HCT116 (cell line): ENCODE measurements around the gene SUCLG2. TPM values are rescaled to one million over a fixed set of nuclear protein-coding genes. Genes with fewer than 3 reads are reported as not detected.

Source experiments
- ATAC-seq: fragments of 200-7000 bp; cut with Tn5 transposase; 2 replicates; pipeline ENCODE4 v1.9.1; 2020; ENCODE audit warnings: mild to moderate bottlenecking, moderate library complexity
- BruUV-seq: library from RNA; stranded (reverse); fragments of 400-500 nt; replicated peaks from 2 replicates; lab custom pipeline; 2021; lab: Mats Ljungman, UMichigan
- CTCF ChIA-PET: fragments of 300-600 bp; sonication (Branson Sonifier 250); formaldehyde crosslinking; loops from one replicate; lab custom pipeline; 2021; ENCODE audit warnings: antibody characterized with exemption; lab: Charles Lee
- POLR2A ChIA-PET: fragments of 300-600, 350-600 bp; sonication (Branson Sonifier 250); formaldehyde crosslinking; loops from one replicate; lab custom pipeline; 2021; ENCODE audit warnings: antibody characterized with exemption; lab: Charles Lee
- RAD21 ChIA-PET, 2 experiments: fragments of 300-600 bp; sonication (Branson Sonifier 250); formaldehyde crosslinking; loops; one replicate each; lab custom pipeline; 2023; ENCODE audit warnings: low total read pairs in 2 of 2; ENCODE audit not compliant: uncharacterized antibody in 2 of 2, unreplicated experiment in 2 of 2, low non-redundant PET in 1 of 2; lab: Charles Lee
- DNase-seq: peaks from one replicate; pipeline ENCODE4 v3.0.0-alpha.2; 2010; ENCODE audit warnings: low read depth, low spot score
- H2AFZ ChIP-seq: fragments of 200-600 bp; shearing (Covaris generic), sonication (generic); 2 replicates; pipeline ENCODE4 v1.6.1; 2017; ENCODE audit warnings: low read depth, mixed run types, mixed read lengths, antibody characterized with exemption, low read length; ENCODE audit not compliant: poor library complexity, severe bottlenecking
- H3K27ac ChIP-seq: 2 replicates; pipeline ENCODE4 v1.5.1; 2012; ENCODE audit warnings: low read depth, low read length
- H3K27me3 ChIP-seq: fragments of 200-600 bp; sonication (generic); 2 replicates; pipeline ENCODE4 v1.6.1; 2016; ENCODE audit warnings: mixed run types, low read length, mixed read lengths; ENCODE audit not compliant: insufficient read depth
- H3K36me3 ChIP-seq, 2 experiments: fragments of 200-500 bp in 1 of 2; fragments of 200-600 bp in 1 of 2; sonication (Bioruptor generic) in 1 of 2; sonication (generic) in 1 of 2; 2 replicates each; pipeline versions ENCODE4 v1.5.1 to v1.6.1; 2014 to 2016; ENCODE audit warnings: low read length in 2 of 2, inconsistent platforms in 1 of 2, mixed read lengths in 1 of 2, mixed run types in 1 of 2; ENCODE audit not compliant: insufficient read depth in 2 of 2, control insufficient read depth in 1 of 2
- H3K4me1 ChIP-seq, 2 experiments: fragments of 200-600 bp in 1 of 2; sonication (generic) in 1 of 2; 2 replicates each; pipeline versions ENCODE4 v1.5.1 to v1.6.1; 2012 to 2017; ENCODE audit warnings: low read length in 2 of 2, inconsistent platforms in 1 of 2, mild to moderate bottlenecking in 1 of 2, mixed read lengths in 1 of 2, mixed run types in 1 of 2, moderate library complexity in 1 of 2; ENCODE audit not compliant: insufficient read depth in 2 of 2, control insufficient read depth in 1 of 2
- H3K4me2 ChIP-seq: fragments of 200-600 bp; sonication (generic); 2 replicates; pipeline ENCODE4 v1.6.1; 2017; ENCODE audit warnings: mixed run types, low read length, mixed read lengths
- H3K4me3 ChIP-seq, 2 experiments: fragments of 200-600 bp in 1 of 2; sonication (generic) in 1 of 2; replicated peaks in 1 of 2; 2 replicates each; pipeline ENCODE4 v1.5.1; 2011 to 2016; ENCODE audit warnings: low read length in 2 of 2, control low read depth in 1 of 2, low read depth in 1 of 2, mild to moderate bottlenecking in 1 of 2, mixed read lengths in 1 of 2, mixed run types in 1 of 2
- H3K79me2 ChIP-seq: fragments of 200-600 bp; sonication (generic); 2 replicates; pipeline ENCODE4 v1.6.1; 2017; ENCODE audit warnings: mild to moderate bottlenecking, mixed run types, low read length, moderate library complexity, mixed read lengths; ENCODE audit not compliant: insufficient read depth
- H3K9ac ChIP-seq: fragments of 200-600 bp; sonication (generic); 2 replicates; pipeline ENCODE4 v1.6.1; 2016; ENCODE audit warnings: low read length, mixed read lengths
- H3K9me2 ChIP-seq: fragments of 200-600 bp; sonication (generic), shearing (Covaris generic); 2 replicates; pipeline ENCODE4 v1.6.1; 2017; ENCODE audit warnings: mixed run types, mild to moderate bottlenecking, moderate library complexity; ENCODE audit not compliant: insufficient read depth
- H3K9me3 ChIP-seq, 2 experiments: fragments of 200-500 bp in 1 of 2; fragments of 200-600 bp in 1 of 2; sonication (Bioruptor generic) in 1 of 2; sonication (generic) in 1 of 2; 2 replicates each; pipeline ENCODE4 v1.6.1; 2014 to 2017; ENCODE audit warnings: low read length in 2 of 2, mixed read lengths in 2 of 2, inconsistent platforms in 1 of 2, low read depth in 1 of 2, mild to moderate bottlenecking in 1 of 2, mixed run types in 1 of 2, moderate library complexity in 1 of 2; ENCODE audit not compliant: control insufficient read depth in 1 of 2, insufficient read depth in 1 of 2
- H4K20me1 ChIP-seq: fragments of 200-600 bp; sonication (generic), shearing (Covaris generic); 2 replicates; pipeline ENCODE4 v1.6.1; 2017; ENCODE audit warnings: mixed run types, mild to moderate bottlenecking, moderate library complexity; ENCODE audit not compliant: insufficient read depth
- CBX3 ChIP-seq: IDR thresholded peaks from 2 replicates; pipeline ENCODE4 v1.6.1; 2012; ENCODE audit warnings: low read depth
- CEBPB ChIP-seq: IDR thresholded peaks from 2 replicates; pipeline ENCODE4 v1.6.1; 2012; ENCODE audit warnings: low read depth
- EGR1 ChIP-seq: IDR thresholded peaks from 2 replicates; pipeline ENCODE4 v1.6.1; 2012; ENCODE audit warnings: low read depth
- ELF1 ChIP-seq: IDR thresholded peaks from 2 replicates; pipeline ENCODE4 v1.6.1; 2012; ENCODE audit warnings: low read depth, borderline replicate concordance
- EZH2 ChIP-seq: fragments of 200-600 bp; sonication (generic); IDR thresholded peaks from 2 replicates; pipeline ENCODE4 v1.6.1; 2017; ENCODE audit warnings: antibody characterized with exemption, mixed run types
- FOSL1 ChIP-seq: IDR thresholded peaks from 2 replicates; pipeline ENCODE4 v1.6.1; 2012; ENCODE audit warnings: low read depth
- JUND ChIP-seq: IDR thresholded peaks from 2 replicates; pipeline ENCODE4 v1.6.1; 2012
- MAX ChIP-seq: IDR thresholded peaks from 2 replicates; pipeline ENCODE4 v1.6.1; 2012
- POLR2AphosphoS5 ChIP-seq: IDR thresholded peaks from 2 replicates; pipeline ENCODE4 v1.6.1; 2011; ENCODE audit warnings: mild to moderate bottlenecking, low read depth, low read length, moderate library complexity
- RAD21 ChIP-seq: IDR thresholded peaks from 2 replicates; pipeline ENCODE4 v1.6.1; 2012; ENCODE audit warnings: low read depth, mild to moderate bottlenecking
- REST ChIP-seq: IDR thresholded peaks from 2 replicates; pipeline ENCODE4 v1.6.1; 2012; ENCODE audit warnings: low read depth
- SP1 ChIP-seq: IDR thresholded peaks from 2 replicates; pipeline ENCODE4 v1.6.1; 2012; ENCODE audit warnings: low read depth
- SRF ChIP-seq: IDR thresholded peaks from 2 replicates; pipeline ENCODE4 v1.6.1; 2012; ENCODE audit warnings: low read depth
- TCF7L2 ChIP-seq: IDR thresholded peaks from 2 replicates; pipeline ENCODE4 v1.7.0; 2011; ENCODE audit warnings: borderline replicate concordance, inconsistent platforms; ENCODE audit not compliant: insufficient read depth, insufficient read length; ENCODE audit errors: extremely low read depth
- ZFX ChIP-seq: fragments of 450-650 bp; IDR thresholded peaks from 2 replicates; pipeline ENCODE4 v1.6.1; 2017
- ZNF274 ChIP-seq: fragments of 200-500 bp; sonication (Bioruptor generic); IDR thresholded peaks from 2 replicates; pipeline ENCODE4 v1.6.1; 2014; ENCODE audit warnings: mild to moderate bottlenecking, low read depth, low read length, inconsistent platforms
- intact Hi-C: fragments of 100-400 bp; cut with micrococcal nuclease; formaldehyde crosslinking; loops from 2 replicates; pipeline ENCODE4 v1.10.0; 2022
- total RNA-seq: library from RNA; stranded (reverse); gene quantifications from one replicate; pipeline ENCODE4 v1.2.1, GENCODE V29; 2021; ENCODE audit not compliant: unreplicated experiment

SUCLG2 gene
- total RNA-seq, 1 experiment from 2014 or later, result 49.2 TPM

- ATAC-seq (no peak), DNase-seq (no peak)
- TF ChIP-seq EGR1 (no peak), RAD21 (no peak), CEBPB (no peak), MAX (no peak), ELF1 (no peak), POLR2AphosphoS5 (no peak), ZFX (no peak), SRF (no peak), SP1 (no peak), TCF7L2 (no peak), EZH2 (no peak), ZNF274 (no peak), JUND (no peak), FOSL1 (no peak), REST (no peak), CBX3 (no peak)
- Histone ChIP-seq H3K79me2 (no peaks in the 10 kb centered on the region), H2AFZ (no peak overlapping the region), H3K27ac (no peak overlapping the region), H3K4me2 (no peak overlapping the region), H3K9me3 (no peaks in the 10 kb centered on the region), H3K9ac (no peak overlapping the region), H3K27me3 (no peaks in the 10 kb centered on the region), H3K36me3 (no peaks in the 10 kb centered on the region), H3K9me2 (no peaks in the 10 kb centered on the region), H3K4me1 (peaks cover 0 to 5% of the 10 kb centered on the region in 2 experiments; a peak in 1 of 4 replicates), H3K4me3 (no peak overlapping the region), H4K20me1 (0 out of 2 replicates have a peak, but pooled peaks cover 2% of the 10 kb centered on the region)
- ChIA-PET POLR2A (no interaction called here), CTCF (no interaction called here), RAD21 (no interaction called here)
- no TSS peak for BruUV-seq
- intact Hi-C loops, result no loop called here
Measured at GRCh38 chr3:67529915-67530314, 124.5 kb downstream of the SUCLG2 start.
